Neural crest cell (in vitro differentiated cells): ENCODE measurements around the gene C16orf90. TPM values are rescaled to one million over a fixed set of nuclear protein-coding genes. Genes with fewer than 3 reads are reported as not detected.
A peak's percentile ranks its signal among the peaks of the same experiment; 100 is the strongest.

Source experiments
- DNase-seq: peaks from one replicate; pipeline ENCODE4 v3.0.0; 2021; ENCODE audit warnings: low read depth, mixed read lengths, low spot score
- H3K27ac Mint-ChIP-seq: one replicate; pipeline ENCODE4 v1.8.0; 2021; ENCODE audit warnings: mild to moderate bottlenecking, mixed read lengths; ENCODE audit not compliant: unreplicated experiment
- H3K27me3 Mint-ChIP-seq: 2 replicates; pipeline ENCODE4 v1.8.0; 2021; ENCODE audit warnings: low read depth, mild to moderate bottlenecking, mixed read lengths
- H3K36me3 Mint-ChIP-seq: 2 replicates; pipeline ENCODE4 v1.8.0; 2021; ENCODE audit warnings: low read depth, mild to moderate bottlenecking, mixed read lengths
- H3K4me1 Mint-ChIP-seq: 2 replicates; pipeline ENCODE4 v1.8.0; 2021; ENCODE audit warnings: mixed read lengths
- H3K4me3 Mint-ChIP-seq: one replicate; pipeline ENCODE4 v1.8.0; 2021; ENCODE audit warnings: mild to moderate bottlenecking, mixed read lengths
- H3K9me3 Mint-ChIP-seq: 2 replicates; pipeline ENCODE4 v1.8.0; 2021; ENCODE audit warnings: mixed read lengths
- CTCF ChIP-seq: fragments of 200-600 bp; sonication (generic); conservative IDR thresholded peaks from 2 replicates; pipeline ENCODE4 v1.5.0; 2021; ENCODE audit warnings: antibody characterized with exemption, mild to moderate bottlenecking
- total RNA-seq: library from RNA; stranded (reverse); gene quantifications from 2 replicates; pipeline ENCODE4 v1.2.1, GENCODE V29; 2021

C16orf90 gene
- total RNA-seq, 1 donor from 2014 or later = not detected

- H3K4me1 Mint-ChIP-seq = peaks cover 30% of the 10 kb centered on the region
- peak overlapping the region; percentile 23 for H3K4me3 Mint-ChIP-seq
- no peak for DNase-seq
- H3K27me3 Mint-ChIP-seq = no peaks in the 10 kb centered on the region
- H3K27ac Mint-ChIP-seq = no peak overlapping the region
- TF ChIP-seq CTCF = no peak
- H3K36me3 Mint-ChIP-seq = peaks cover 3% of the 10 kb centered on the region
- H3K9me3 Mint-ChIP-seq = no peaks in the 10 kb centered on the region
These were observed 27.4 kb downstream of the C16orf90 start for GRCh38 chr16:3467921-3468320.

- no peak overlapping the region for H3K27ac Mint-ChIP-seq
- TF ChIP-seq CTCF = no peak
- no peak overlapping the region for H3K4me3 Mint-ChIP-seq
- H3K9me3 Mint-ChIP-seq = no peaks in the 10 kb centered on the region
- DNase-seq = no peak
- H3K36me3 Mint-ChIP-seq = peaks cover 3% of the 10 kb centered on the region
- H3K27me3 Mint-ChIP-seq = no peaks in the 10 kb centered on the region
- H3K4me1 Mint-ChIP-seq = peaks cover 35% of the 10 kb centered on the region
These were observed 28.1 kb downstream of the C16orf90 start for GRCh38 chr16:3467182-3467581.

- no peak for TF ChIP-seq CTCF
- H3K27me3 Mint-ChIP-seq = no peaks in the 10 kb centered on the region
- H3K4me3 Mint-ChIP-seq = no peak overlapping the region
- H3K4me1 Mint-ChIP-seq = peaks cover 41% of the 10 kb centered on the region
- no peak overlapping the region for H3K27ac Mint-ChIP-seq
- no peak for DNase-seq
- H3K36me3 Mint-ChIP-seq = peaks cover 3% of the 10 kb centered on the region
- no peaks in the 10 kb centered on the region for H3K9me3 Mint-ChIP-seq
These were observed 29.2 kb downstream of the C16orf90 start for GRCh38 chr16:3465911-3466584.

- peak overlapping the region; percentile 43 for H3K27ac Mint-ChIP-seq
- peaks cover 3% of the 10 kb centered on the region for H3K36me3 Mint-ChIP-seq
- H3K27me3 Mint-ChIP-seq = no peaks in the 10 kb centered on the region
- DNase-seq = no peak
- H3K9me3 Mint-ChIP-seq = no peaks in the 10 kb centered on the region
- peaks cover 45% of the 10 kb centered on the region for H3K4me1 Mint-ChIP-seq
- TF ChIP-seq CTCF = no peak
- H3K4me3 Mint-ChIP-seq = no peak overlapping the region
These were observed 30.0 kb downstream of the C16orf90 start for GRCh38 chr16:3465301-3465700.

GRCh38 chr16:3461151-3461550, 34.1 kb downstream of the C16orf90 start:
- no peak for TF ChIP-seq CTCF
- Mint-ChIP-seq H3K27ac (no peak overlapping the region), H3K9me3 (no peaks in the 10 kb centered on the region), H3K36me3 (no peaks in the 10 kb centered on the region), H3K27me3 (no peaks in the 10 kb centered on the region), H3K4me3 (peak overlapping the region; percentile 92), H3K4me1 (peaks cover 53% of the 10 kb centered on the region)
- DNase-seq = no peak
